Epithelial cell of prostate (primary cell): ENCODE data around the gene MED25.

Experiments used
- DNase-seq: peaks from one replicate; pipeline ENCODE4 v3.0.0-alpha.2; 2011; ENCODE audit warnings: low read depth, low spot score
- H3K27ac ChIP-seq: fragments of 450-650 bp; 2 replicates; pipeline ENCODE4 v1.5.1; 2017; ENCODE audit warnings: mild to moderate bottlenecking

The MED25 gene

GRCh38 chr19:49855676-49856573 is 37.8 kb downstream of the MED25 start:
- no peak for DNase-seq
- H3K27ac ChIP-seq: no peak overlapping the region

GRCh38 chr19:49856574-49857021 is 38.5 kb downstream of the MED25 start:
- no peak overlapping the region for H3K27ac ChIP-seq

GRCh38 chr19:49857061-49857837 is 39.2 kb downstream of the MED25 start:
- DNase-seq: no peak
- H3K27ac ChIP-seq: no peak overlapping the region

More at GRCh38 chr19:49856574-49857021, 38.5 kb downstream of the MED25 start:
- no peak for DNase-seq

GRCh38 chr19:49857838-49858087 is 39.7 kb downstream of the MED25 start:
- DNase-seq: no peak
- H3K27ac ChIP-seq: no peak overlapping the region

GRCh38 chr19:49858088-49858985 is 40.2 kb downstream of the MED25 start:
- DNase-seq: no peak
- H3K27ac ChIP-seq: peak overlapping the region; percentile 71

- H3K27ac ChIP-seq: peak overlapping the region; percentile 71
- no peak for DNase-seq
These were observed 41.7 kb downstream of the MED25 start for GRCh38 chr19:49859682-49860335.

- H3K27ac ChIP-seq: peak overlapping the region; percentile 71
- no peak for DNase-seq
These were observed 42.4 kb downstream of the MED25 start for GRCh38 chr19:49860336-49861102.

- DNase-seq: no peak
- no peak overlapping the region for H3K27ac ChIP-seq
These were observed 43.0 kb downstream of the MED25 start for GRCh38 chr19:49861107-49861506.

- DNase-seq: no peak
- no peak overlapping the region for H3K27ac ChIP-seq
These were observed 43.7 kb downstream of the MED25 start for GRCh38 chr19:49861541-49862378.

- DNase-seq: no peak
- no peak overlapping the region for H3K27ac ChIP-seq
These were observed 44.5 kb downstream of the MED25 start for GRCh38 chr19:49862391-49863253.

GRCh38 chr19:49863254-49863934 is 45.3 kb downstream of the MED25 start:
- DNase-seq: no peak
- no peak overlapping the region for H3K27ac ChIP-seq

- no peak for DNase-seq
- H3K27ac ChIP-seq: no peak overlapping the region
These were observed 45.8 kb downstream of the MED25 start for GRCh38 chr19:49863935-49864320.

- DNase-seq: no peak
- no peak overlapping the region for H3K27ac ChIP-seq
These were observed 46.8 kb downstream of the MED25 start for GRCh38 chr19:49864890-49865289.

- peak within 1 kb of the TSS; percentile 93 for H3K27ac ChIP-seq
- DNase-seq: peak; percentile 49
These were observed 49.1 kb downstream of the MED25 start, which contains the start of gene PNKP for GRCh38 chr19:49866933-49867782. Gene PNKP, minus strand, starts transcription at chr19:49867576. Its CDS starts 372 bp downstream, at chr19:49867204.

GRCh38 chr19:49869009-49869483 is 51.0 kb downstream of the MED25 start:
- DNase-seq: no peak
- H3K27ac ChIP-seq: peak overlapping the region; percentile 93
